HG03025 (cell line): ENCODE data around the gene NUFIP2.
"Not testable (repeated sequence)": the region's sequence is repeated elsewhere in the genome, so short reads cannot be mapped to it uniquely, and the experiment has no call there.

Source experiments
- ATAC-seq: cut with Tn5 transposase; IDR thresholded peaks from one replicate; pipeline ENCODE4 v1.9.1; 2021; ENCODE audit warnings: mild to moderate bottlenecking, moderate library complexity; ENCODE audit not compliant: unreplicated experiment, low FRiP score

NUFIP2 gene

GRCh38 chr17:29279397-29280070 is 14.4 kb downstream of the NUFIP2 start:
- no peak for ATAC-seq

DNA sequence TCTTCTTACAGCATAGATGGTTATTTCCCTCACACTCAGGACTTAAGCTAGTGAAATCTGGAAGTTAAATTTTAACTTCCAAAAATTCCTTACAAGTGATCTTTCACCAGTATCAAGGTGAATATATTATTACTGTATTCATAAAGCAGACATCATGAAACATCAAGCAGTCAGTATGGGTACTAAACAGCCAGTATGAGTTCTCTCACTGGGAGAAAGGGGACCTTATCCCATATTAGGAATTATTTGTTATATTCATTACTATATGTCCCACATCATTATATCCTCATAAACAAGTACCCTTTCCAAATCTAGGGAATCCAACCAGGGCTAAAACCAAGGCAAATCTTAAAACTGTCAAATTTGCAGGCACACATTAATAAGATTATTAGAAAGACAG is 15.3 kb downstream of the NUFIP2 start:
- ATAC-seq = no peak

DNA sequence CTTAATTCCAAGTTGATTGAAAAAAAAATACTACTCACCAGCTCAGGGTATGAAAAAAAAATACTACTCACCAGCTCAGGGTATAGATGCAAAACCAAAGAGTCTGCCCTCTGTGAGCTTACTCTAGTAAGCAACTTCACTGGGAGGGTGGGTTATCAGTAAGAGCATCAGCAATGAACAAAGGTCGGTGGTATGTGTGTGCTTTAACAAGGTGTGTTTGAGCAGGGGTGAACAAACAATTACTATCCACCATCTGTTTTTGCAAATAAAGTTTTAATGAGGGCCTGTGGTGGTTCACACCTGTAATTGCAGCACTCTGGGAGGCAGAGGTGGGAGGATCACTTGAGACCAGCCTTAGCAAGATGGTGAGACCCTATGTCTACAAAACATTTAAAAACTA is 20.0 kb downstream of the NUFIP2 start:
- no peak for ATAC-seq

- not testable (repeated sequence) for ATAC-seq
These were observed 22.0 kb downstream of the NUFIP2 start for GRCh38 chr17:29271980-29272379.

DNA sequence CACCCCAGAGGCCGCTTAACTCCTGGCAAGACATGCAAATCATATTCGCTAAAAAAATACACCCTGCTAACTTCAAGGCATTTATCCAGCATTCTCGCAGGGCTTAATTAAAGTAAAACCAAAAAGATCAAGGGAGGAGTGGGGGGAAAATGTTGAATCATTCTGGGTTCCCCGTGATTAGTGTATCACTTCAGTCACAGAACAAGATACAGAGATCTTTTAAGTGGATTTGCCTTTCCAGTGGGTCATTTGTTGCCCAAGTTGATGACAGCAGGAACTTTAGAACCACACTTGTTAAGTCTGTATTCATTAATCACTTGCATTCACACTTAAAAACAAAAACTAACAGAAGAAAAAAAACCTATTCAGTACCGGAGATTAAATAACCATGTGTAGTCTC is 30.0 kb downstream of the NUFIP2 start:
- ATAC-seq = no peak

DNA sequence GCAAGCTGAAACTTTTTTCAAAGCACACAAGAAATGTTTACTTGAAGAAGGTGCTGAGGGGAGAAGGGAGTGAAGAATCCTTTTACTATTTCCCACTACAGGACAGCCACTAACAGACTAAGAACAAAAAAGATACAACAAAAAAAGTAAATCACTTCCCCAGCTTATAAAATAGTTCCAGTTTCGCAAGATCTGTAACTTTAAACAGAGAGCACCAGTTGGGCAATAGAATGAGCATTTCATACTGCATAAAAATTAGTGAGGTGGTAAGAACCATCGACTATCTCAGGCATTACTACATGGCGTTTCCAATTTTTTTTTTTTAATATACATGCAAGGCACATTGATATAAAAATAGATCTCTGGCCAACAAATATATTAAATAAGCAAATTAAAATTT is 36.2 kb downstream of the NUFIP2 start:
- ATAC-seq = no peak

GRCh38 chr17:29256735-29257466 is 37.0 kb downstream of the NUFIP2 start:
- ATAC-seq = no peak

DNA sequence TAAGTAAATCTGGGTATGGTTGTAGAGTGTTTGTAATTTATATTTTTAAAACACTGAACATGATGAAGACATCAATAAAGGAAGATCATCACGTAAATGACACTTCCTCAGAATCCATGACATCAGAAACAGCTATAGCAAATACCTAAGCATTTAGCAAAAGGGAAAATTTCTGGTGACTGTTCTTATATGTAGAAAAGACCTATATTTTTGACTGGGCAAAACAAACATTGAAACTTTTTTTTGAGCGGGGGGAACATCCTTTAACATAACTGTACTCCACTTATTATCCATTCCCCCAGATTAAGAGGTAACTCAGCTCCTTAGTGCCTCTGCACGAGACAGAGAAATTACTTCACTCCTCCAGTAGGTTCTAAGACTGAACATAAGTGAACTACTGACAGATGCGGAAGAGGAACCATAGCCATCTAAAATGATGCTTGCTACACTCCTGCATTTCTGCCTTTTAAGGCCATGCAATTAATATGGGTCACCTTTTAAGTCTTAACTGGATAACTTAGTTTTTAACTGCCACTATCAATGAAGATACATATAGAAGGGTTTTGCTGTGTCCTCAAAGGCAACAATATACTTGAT is 37.9 kb downstream of the NUFIP2 start:
- no peak for ATAC-seq

DNA sequence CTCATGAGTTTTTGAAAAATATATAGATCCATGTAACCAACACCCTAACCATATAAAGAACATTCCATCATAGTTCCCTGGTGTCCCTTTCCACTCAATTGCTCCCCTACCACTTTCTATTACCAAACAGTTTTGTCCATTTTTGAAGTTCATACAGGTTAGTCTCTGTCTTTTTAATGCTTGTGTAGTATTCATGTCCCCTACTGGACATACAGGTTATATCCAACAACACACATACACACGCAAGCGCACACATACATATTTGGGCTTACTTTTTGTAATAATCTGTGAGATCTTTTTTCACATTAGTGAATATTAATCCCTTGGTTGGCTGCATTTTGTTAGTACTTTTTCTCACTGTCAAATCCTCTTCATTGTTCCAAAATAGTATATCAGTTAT is 40.9 kb downstream of the NUFIP2 start:
- ATAC-seq = no peak

DNA sequence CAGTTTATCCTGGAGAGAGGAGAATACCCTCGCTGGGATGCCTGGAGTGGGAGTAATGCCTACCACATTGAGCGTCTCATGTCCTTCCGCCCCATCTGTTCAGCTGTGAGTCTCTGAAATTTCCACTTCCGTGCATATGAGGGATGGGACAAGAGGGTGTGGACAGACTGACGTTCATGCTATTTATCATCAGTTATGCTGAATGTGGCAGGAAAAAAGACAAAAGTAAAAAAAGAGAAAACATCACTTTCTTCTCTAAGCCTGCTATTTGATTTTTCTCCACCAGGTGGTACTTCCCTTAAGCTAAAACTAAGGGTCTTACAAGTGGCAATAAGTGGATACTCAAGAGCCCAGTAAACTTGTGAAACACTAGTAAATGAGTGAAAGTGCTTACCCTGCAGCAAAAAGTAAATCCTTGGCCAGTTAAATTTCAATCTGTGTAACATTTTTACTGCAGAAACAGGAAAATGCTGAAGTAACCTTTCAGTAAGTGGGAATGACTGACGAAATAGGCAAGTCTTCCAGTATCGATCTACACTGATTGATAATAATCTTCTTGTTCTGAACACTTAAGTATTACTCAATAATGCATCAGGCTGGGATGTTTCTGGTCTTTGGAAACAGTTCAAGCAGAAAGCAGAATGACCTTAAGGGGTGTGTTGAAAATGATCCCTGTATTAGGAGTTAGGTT is 41.7 kb downstream of the NUFIP2 start:
- no peak for ATAC-seq

- no peak for ATAC-seq
These were observed 42.8 kb downstream of the NUFIP2 start for GRCh38 chr17:29251184-29251583.

DNA sequence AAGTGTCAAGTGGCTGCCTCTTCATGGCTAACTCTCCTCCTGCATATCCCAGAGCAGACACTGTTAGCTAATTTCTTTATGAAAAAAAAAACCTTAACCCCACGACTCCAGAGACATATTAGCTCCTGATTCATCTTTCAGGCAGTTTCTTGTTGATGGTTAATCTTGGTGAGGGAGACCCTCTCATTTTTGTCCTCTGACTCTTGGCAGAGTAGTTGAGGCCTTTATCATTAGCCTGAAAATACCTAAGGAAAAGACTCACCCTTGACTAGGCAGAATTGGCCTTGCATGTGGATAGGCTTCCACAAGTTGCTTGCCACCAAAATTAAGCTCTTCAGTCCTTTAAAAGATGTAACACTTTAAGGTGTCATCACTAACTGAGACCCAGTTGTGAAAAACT is 43.3 kb downstream of the NUFIP2 start:
- ATAC-seq = no peak

DNA sequence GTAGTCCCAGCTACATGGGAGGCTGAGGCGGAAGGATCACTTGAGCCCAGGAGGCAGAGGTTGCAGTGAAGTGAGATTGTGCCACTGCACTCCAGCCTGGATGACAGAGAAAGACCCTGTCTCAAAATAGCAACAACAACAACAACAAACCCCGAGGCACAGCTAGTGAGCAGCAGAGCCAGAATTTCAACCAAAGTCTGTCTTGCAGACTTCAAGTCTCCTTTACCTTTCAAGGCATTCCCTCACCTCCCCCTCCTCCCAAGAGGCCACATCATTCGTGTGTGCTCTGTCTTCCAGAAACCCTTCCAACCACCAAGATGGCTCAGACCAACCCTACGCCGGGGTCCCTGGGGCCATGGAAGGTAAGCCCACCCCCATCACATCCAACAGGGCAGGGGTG is 45.1 kb downstream of the NUFIP2 start:
- ATAC-seq = no peak

GRCh38 chr17:29247219-29247618 is 46.7 kb downstream of the NUFIP2 start:
- no peak for ATAC-seq

- ATAC-seq = no peak
These were observed 47.3 kb downstream of the NUFIP2 start, which contains the start of gene CRYBA1 for GRCh38 chr17:29246628-29247027. Gene CRYBA1 (plus strand): TSS chr17:29246859. CDS start chr17:29246864, 5 bp downstream.

DNA sequence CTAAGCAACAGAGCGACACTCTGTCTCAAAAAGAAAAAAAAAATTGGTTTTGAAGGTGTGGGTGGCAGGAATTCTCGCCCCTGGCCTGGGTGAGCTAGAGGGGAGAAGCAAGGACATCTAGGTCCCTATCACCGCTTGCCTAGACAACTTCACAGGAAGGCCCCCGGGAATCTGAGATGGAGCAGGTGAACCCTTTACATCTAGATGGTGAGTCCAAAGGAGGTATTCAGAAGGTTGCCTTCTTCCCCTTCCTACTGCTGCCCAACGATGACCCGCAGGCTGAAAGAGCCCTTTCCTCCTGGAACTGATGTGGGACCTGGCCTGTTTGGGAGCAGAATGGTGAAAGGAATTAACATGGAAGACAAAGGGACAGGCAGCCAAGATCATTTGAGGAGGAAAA is 48.5 kb downstream of the NUFIP2 start:
- no peak for ATAC-seq

DNA sequence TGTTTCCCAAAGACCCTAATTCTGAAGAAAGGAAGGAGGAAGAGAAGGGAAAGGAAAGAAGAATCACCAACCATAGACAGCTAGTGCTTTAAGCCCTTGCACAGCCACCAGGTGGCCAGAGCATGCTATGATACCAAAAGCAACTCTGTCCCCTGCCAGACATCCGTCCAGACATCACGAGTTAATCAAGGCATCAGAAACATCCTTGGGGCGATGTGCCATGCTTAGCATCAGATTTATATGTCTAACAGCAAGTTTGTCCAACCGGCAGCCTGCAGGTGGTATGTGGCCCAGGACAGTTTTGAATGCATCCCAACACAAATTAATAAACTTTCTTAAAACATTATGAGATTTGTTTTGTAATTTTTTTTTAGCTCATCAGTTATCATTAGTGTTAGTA is 50.2 kb downstream of the NUFIP2 start:
- no peak for ATAC-seq

GRCh38 chr17:29242790-29243189 is 51.2 kb downstream of the NUFIP2 start:
- ATAC-seq = no peak

- ATAC-seq = no peak
These were observed 51.9 kb downstream of the NUFIP2 start for GRCh38 chr17:29242051-29242450.

- ATAC-seq = no peak
These were observed 52.7 kb downstream of the NUFIP2 start for GRCh38 chr17:29240968-29241963.
